GM21737 (cell line): ENCODE results near the gene ZNF75A.

Experiments
- ATAC-seq: cut with Tn5 transposase; IDR thresholded peaks from one replicate; pipeline ENCODE4 v1.9.1; 2021; ENCODE audit warnings: mild to moderate bottlenecking, moderate library complexity; ENCODE audit not compliant: unreplicated experiment

The ZNF75A gene

DNA sequence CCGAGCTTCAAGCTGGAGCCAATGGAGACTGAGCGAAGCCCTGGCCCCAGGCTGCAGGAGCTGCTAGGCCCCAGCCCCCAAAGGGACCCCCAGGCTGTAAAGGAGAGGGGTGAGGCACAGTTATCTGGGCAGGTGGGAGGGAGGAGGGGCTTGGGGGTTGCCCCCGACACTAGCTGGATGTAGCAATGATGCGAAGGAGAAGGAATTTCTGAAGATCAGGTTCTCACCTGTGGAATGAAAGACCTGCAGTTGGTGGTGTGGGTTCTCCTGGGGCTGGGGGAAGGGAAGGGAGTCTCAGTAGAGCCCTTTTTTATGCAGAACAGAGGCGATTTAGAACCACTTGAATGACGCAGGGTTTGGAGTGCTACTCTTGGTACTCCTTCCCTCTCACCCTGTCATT is 20.2 kb upstream of the ZNF75A start:
- ATAC-seq: no peak

GRCh38 chr16:3289998-3290673 is 15.2 kb upstream of the ZNF75A start:
- no peak for ATAC-seq

- ATAC-seq: no peak
Observed at GRCh38 chr16:3292604-3293003, 12.7 kb upstream of the ZNF75A start.

DNA sequence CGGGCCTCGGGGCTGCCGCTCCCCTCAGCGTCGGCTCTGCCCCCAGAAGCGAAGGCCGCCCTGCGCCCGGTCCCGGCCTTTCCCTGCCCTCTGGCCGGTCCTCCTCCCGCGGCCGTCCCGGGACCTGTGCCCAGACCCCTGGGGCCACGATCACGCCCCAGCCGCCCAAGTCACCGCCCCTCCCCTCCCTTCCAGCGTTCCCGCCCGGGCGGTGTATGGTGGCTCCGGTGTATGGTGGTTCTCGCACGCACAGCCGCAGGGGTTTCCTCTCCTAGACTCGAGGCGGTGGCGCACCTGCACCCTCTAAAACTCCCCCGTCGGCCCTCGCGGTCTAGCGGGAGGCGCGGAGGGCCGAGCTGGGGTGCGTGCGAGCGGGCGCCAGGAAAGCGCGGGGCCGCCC is 10.1 kb upstream of the ZNF75A start:
- no peak for ATAC-seq

DNA sequence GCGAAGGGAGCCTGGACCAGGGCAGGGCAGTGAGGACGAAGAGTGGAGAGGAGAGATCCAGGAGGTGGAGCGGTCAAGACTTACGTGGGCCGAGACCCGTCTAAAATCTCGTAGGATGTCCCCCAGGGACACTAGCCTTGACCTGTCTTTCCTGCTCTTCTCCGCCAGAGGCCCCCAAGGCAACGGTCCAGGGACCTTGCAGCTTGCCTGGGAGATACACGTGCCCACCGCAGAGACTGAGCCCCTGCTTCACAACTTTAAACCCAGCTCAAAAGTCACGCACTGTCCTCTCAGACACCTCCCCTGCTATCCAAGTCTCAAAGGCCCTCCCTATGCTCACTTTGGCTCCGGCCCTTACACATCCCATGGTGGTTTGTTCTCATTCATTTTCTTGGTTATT is 9.5 kb upstream of the ZNF75A start:
- no peak for ATAC-seq

GRCh38 chr16:3304370-3304769 is 927 bp upstream of the ZNF75A start:
- no peak for ATAC-seq

- no peak for ATAC-seq
Observed at GRCh38 chr16:3306078-3306477, 781 bp downstream of the ZNF75A start.

DNA sequence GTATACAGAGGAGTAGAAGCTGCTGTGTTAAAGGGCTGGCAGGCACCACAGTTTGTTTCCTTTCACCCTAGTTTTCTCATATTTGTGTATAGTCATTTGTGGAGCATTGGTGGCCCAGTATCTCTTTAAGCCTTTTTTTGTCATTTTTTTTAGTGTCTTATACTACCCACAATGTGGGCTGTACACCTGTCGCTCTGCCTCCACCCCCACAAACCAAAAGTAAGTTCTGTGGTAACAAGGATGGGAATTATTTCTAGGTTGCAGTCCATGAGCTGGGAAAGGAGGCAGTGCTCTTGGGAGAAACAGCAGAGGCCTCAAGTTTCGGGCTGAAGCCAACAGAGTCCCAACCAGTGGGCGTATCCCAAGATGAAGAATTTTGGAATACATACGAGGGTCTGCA is 6.2 kb downstream of the ZNF75A start:
- no peak for ATAC-seq

- ATAC-seq: no peak
Observed at GRCh38 chr16:3317315-3317999, 12.2 kb downstream of the ZNF75A start.

DNA sequence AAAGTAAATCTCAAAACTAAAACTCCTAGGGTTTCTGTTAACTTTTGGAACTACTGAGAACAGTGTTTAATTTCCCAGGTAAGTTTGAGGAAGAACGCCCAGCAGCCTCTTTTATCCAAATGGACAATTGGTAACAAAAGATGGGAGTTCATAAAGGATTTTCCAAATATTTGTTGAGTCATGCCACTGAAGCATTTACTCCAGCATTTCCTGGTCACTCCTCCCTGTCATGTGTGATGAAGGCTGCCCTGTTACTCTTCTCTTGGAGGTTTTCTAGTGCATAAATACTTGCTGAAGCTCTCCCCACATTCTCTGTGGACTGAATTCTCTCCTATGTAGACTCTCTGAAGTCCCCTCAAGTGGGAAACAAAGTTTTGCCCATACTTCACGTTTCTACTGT is 16.5 kb downstream of the ZNF75A start:
- no peak for ATAC-seq

DNA sequence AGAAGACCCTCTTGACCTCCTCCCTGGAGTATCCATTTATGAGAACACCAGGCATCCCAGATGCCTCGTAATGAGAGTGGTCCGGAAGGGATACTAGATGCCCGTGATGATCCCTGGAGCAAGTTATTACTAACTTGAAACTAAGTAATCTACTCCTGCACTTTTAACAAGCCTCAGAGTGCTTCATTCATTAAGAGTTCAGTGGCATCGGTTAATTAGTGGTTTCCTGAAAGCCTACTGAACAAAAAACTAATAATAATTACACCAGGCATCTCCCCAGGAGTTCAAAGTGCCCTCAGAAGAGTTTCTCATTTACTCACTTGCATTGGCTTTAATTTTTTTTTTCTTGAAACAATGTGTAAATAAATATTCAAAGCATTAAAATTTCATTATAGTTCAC is 22.2 kb downstream of the ZNF75A start:
- ATAC-seq: no peak

- no peak for ATAC-seq
Observed at GRCh38 chr16:3328104-3328503, 22.8 kb downstream of the ZNF75A start.

GRCh38 chr16:3328643-3329042 is 23.3 kb downstream of the ZNF75A start:
- no peak for ATAC-seq

DNA sequence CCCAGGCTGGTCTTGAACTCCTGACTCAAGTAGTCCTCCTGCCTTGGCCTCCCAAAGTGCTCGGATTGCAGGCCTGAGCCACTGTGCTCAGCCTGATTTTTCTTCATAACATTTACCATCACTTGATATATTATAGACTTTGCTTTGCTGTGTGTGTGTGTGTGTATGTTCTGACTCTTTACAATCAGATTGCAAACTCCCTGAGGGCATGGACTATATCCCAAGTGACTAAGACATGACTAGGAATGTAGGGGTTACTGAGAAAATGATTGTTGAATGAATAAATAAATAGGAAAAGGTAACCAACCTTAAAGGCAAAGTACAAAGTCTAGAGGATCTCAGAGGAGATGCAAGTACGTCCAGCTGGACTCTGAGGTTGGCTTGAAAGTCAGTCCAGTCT is 40.7 kb downstream of the ZNF75A start:
- ATAC-seq: no peak

DNA sequence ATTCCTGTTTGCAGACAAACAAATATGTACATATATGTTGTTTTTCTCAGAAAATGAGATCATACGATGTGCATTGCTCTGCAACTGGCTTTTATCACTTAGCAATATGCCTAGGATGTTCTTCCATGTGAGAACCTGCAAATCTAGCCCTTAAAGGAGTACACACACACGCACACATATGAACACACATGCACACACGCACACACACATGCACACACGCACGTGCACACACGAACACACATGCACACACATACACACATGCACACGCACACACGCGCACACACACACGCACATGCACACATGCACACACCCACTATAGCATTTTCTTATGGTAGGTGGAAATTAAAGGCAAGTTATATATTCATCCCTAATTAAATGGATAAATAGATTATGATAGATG is 42.3 kb downstream of the ZNF75A start:
- no peak for ATAC-seq

DNA sequence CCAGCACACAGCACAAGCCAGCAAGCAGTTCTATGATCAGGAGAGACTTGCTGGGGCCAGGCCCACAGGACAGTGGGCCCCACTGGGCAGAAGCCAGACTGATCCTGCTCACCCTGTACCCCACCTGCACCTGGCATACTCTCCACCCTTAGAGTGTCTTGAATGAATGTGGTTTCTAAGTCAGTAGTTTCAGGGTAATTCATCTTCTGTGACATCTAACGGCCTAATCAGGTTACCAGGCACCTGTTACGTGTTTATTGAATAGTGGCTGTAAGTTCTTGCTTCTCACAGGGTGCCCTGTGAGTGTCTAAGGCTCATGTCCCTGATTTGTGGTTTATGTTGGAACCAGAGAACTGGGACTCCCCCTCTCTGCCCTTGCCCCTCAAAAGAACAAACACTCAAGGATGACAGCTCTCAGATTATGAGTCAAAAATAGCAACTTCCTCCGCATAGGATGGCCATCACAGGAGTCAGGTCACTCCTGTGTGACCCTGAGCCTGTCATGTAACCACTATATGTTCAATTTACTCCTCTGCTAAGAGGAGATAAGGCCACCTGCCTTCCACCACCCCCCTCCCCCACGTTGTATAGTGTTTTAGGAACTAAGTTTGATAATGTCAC is 43.4 kb downstream of the ZNF75A start:
- ATAC-seq: no peak

DNA sequence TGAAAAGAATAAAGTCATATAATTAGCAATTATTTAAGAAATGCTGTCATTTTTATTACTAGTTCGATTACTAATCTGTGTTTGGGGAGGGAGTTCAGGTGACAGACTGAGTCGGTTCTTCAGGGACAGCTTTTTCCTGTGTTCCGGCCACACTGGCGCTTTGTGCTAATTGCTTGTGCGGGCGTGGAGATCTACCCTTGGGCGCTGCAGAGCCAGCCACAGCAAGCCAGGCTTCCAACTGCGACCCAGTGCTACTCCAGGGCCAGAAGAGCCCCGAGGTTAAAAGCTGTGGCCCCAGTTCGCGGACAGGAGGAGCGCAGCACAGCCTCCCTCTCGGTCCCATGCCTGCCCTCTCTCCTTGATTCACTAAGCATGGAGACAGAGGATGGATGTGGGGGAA is 43.9 kb downstream of the ZNF75A start:
- ATAC-seq: no peak

- ATAC-seq: no peak
Observed at GRCh38 chr16:3355589-3355988, 50.3 kb downstream of the ZNF75A start, which contains the start of gene OR2C1. Gene OR2C1 (plus strand): TSS chr16:3355889. CDS start chr16:3355941, 52 bp downstream.

- ATAC-seq: no peak
Observed at GRCh38 chr16:3356118-3356517, 50.8 kb downstream of the ZNF75A start.

DNA sequence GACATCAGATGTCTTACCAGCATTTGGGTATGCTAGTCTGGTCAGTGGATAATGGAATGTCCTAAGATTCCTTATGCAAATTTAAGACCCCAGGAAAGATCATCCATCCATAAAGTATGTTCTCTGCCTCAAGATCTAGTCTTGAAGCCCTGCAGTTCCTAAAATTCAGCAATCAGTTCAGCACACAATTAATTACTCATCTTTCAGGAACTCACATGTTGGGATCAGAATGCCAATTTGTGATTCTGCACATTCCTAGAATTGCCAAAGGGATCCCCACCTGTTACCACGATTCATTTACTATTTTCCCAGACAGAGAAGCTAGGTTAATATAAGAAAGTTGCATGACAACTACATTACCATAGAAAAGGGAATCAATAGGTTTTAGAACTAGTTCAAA is 53.6 kb downstream of the ZNF75A start:
- ATAC-seq: no peak

DNA sequence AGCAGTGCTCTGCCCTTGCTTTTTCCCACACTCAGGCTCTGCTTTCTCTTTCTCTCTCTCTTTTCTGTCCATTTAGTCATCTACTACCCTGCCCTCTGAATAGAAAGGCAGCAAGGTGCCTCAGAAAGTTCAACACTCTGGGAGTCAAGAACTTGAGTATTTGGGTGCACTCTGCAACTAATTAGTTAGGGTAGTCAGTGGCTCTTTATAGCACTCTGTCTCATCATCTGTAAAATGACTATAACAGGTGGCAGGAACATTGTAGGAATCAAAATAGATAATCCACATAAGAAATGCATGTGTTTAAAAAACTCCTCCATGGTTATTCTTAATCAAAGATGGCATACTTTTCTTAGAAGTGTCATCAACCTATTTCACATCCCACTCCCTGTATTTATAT is 57.6 kb downstream of the ZNF75A start:
- no peak for ATAC-seq

- no peak for ATAC-seq
Observed at GRCh38 chr16:3363793-3364192, 58.5 kb downstream of the ZNF75A start.
